Breast epithelium (tissue), 4 donors: ENCODE data around the gene MAPRE2. TPM values are rescaled to one million over a fixed set of nuclear protein-coding genes. Genes with fewer than 3 reads are reported as not detected.

ENCODE experiments used
- DNase-seq, 2 donors: peaks; one replicate each; pipeline ENCODE4 v3.0.0-alpha.2; 2019; ENCODE audit warnings: low spot score in 2 of 2
- H3K27ac ChIP-seq, 2 donors: fragments of 200-600 bp; sonication (generic) in 1 of 2; one replicate each; pipeline ENCODE4 v1.5.1; 2016 to 2019; ENCODE audit warnings: mild to moderate bottlenecking in 1 of 2
- H3K27me3 ChIP-seq, 2 donors: fragments of 200-600 bp; sonication (generic) in 1 of 2; one replicate each; pipeline versions ENCODE4 v1.5.1 to v1.6.0; 2017 to 2019; ENCODE audit warnings: control low read depth in 1 of 2, mild to moderate bottlenecking in 1 of 2
- H3K36me3 ChIP-seq: fragments of 200-600 bp; one replicate; pipeline ENCODE4 v1.5.1; 2019
- H3K4me1 ChIP-seq, 2 donors: fragments of 200-600 bp; sonication (generic); one replicate each; pipeline ENCODE4 v1.5.1; 2016 to 2019; ENCODE audit warnings: control low read depth in 1 of 2
- H3K4me3 ChIP-seq, 3 donors: fragments of 200-600 bp; sonication (generic); 1 replicate in 2 of 3; 2 replicates in 1 of 3; pipeline ENCODE4 v1.5.1; 2016 to 2019; ENCODE audit warnings: mild to moderate bottlenecking in 3 of 3, moderate library complexity in 2 of 3
- H3K9me3 ChIP-seq, 2 donors: fragments of 200-600 bp; sonication (generic) in 1 of 2; one replicate each; pipeline ENCODE4 v1.5.1; 2016 to 2019; ENCODE audit warnings: control low read depth in 1 of 2
- POLR2A ChIP-seq: fragments of 450-650 bp; IDR thresholded peaks from one replicate; pipeline ENCODE4 v1.6.1; 2016; ENCODE audit warnings: antibody characterized with exemption, mild to moderate bottlenecking, moderate library complexity
- POLR2AphosphoS5 ChIP-seq, 3 donors: sonication (generic); formaldehyde crosslinking; IDR thresholded peaks; one replicate each; pipeline ENCODE4 v1.6.1; 2017; ENCODE audit warnings: antibody characterized with exemption in 3 of 3
- intact Hi-C: fragments of 100-400 bp; cut with DNase I; formaldehyde crosslinking; loops from one replicate; pipeline ENCODE4 v1.15.1; 2023; ENCODE audit warnings: low total_unique reads
- total RNA-seq, 3 donors: library from RNA; depleted of rRNA; stranded (reverse); fragments of >200 nt; gene quantifications; one replicate each; pipeline ENCODE4 v1.1.0, GENCODE V29; 2016
- TF ChIP-seq, protein P1 (sequence below), 3 donors: fragments of 450-650 bp; IDR thresholded peaks; one replicate each; pipeline ENCODE4 v1.5.1; 2016 to 2017; ENCODE audit warnings: antibody characterized with exemption in 3 of 3, mild to moderate bottlenecking in 3 of 3, moderate library complexity in 3 of 3

The MAPRE2 gene
- total RNA-seq, 3 donors from 2014 or later, result 17.0 to 38.8 (median 21.3) TPM

GRCh38 chr18:35118641-35119040 is 77.4 kb downstream of the MAPRE2 start:
- intact Hi-C loops, result no loop called here
- peak overlapping the region in 1 of 2 donors; percentile 81 for H3K27ac ChIP-seq
- H3K36me3 ChIP-seq, result no peaks in the 10 kb centered on the region
- no peak for DNase-seq
- H3K9me3 ChIP-seq, result no peaks in the 10 kb centered on the region
- H3K27me3 ChIP-seq, result no peaks in the 10 kb centered on the region
- no peaks in the 10 kb centered on the region for H3K4me1 ChIP-seq
- H3K4me3 ChIP-seq, result no peak overlapping the region
- TF ChIP-seq POLR2AphosphoS5 (IDR thresholded peaks at IDR 0.05) (no peak), POLR2A (no peak)
- TF ChIP-seq, protein P1, sequence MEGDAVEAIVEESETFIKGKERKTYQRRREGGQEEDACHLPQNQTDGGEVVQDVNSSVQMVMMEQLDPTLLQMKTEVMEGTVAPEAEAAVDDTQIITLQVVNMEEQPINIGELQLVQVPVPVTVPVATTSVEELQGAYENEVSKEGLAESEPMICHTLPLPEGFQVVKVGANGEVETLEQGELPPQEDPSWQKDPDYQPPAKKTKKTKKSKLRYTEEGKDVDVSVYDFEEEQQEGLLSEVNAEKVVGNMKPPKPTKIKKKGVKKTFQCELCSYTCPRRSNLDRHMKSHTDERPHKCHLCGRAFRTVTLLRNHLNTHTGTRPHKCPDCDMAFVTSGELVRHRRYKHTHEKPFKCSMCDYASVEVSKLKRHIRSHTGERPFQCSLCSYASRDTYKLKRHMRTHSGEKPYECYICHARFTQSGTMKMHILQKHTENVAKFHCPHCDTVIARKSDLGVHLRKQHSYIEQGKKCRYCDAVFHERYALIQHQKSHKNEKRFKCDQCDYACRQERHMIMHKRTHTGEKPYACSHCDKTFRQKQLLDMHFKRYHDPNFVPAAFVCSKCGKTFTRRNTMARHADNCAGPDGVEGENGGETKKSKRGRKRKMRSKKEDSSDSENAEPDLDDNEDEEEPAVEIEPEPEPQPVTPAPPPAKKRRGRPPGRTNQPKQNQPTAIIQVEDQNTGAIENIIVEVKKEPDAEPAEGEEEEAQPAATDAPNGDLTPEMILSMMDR (IDR thresholded peaks at IDR 0.05), result no peak

DNA sequence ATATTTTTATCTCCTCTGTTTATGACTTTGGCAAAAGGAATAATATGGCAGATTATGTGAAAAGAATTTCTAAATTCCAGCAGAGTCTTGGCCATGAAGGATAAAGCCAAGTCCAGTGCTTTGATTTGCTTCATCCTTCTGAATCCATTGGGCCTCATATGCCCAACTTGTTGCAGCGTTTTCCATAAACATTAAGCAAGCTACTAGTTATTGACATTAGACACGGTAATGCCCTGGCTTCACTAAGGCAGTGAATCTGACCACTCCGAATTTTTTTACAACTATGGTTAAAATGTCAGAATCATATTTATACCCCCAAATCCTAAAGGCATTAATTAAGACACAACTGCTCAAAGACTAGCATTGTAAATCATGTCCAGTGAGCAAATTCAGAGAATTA is 79.8 kb downstream of the MAPRE2 start:
- Histone ChIP-seq H3K27me3 (no peaks in the 10 kb centered on the region), H3K27ac (no peak overlapping the region), H3K4me3 (no peak overlapping the region), H3K36me3 (no peaks in the 10 kb centered on the region), H3K9me3 (no peaks in the 10 kb centered on the region), H3K4me1 (no peaks in the 10 kb centered on the region)
- intact Hi-C loops, result loop anchor here (2.0 kb wide), 1 partner anchor 46 kb away; no protein-coding TSS in a partner anchor
- TF ChIP-seq POLR2A (no peak), POLR2AphosphoS5 (IDR thresholded peaks at IDR 0.05) (no peak)
- TF ChIP-seq, protein P1 (IDR thresholded peaks at IDR 0.05), result no peak
- DNase-seq, result no peak

- Histone ChIP-seq H3K4me1 (no peaks in the 10 kb centered on the region), H3K27me3 (no peaks in the 10 kb centered on the region), H3K4me3 (no peak overlapping the region), H3K27ac (no peak overlapping the region), H3K9me3 (no peaks in the 10 kb centered on the region), H3K36me3 (no peaks in the 10 kb centered on the region)
- intact Hi-C loops, result loop anchor here (2.0 kb wide), 1 partner anchor 47 kb away; no protein-coding TSS in a partner anchor
- TF ChIP-seq POLR2AphosphoS5 (IDR thresholded peaks at IDR 0.05) (no peak), POLR2A (no peak)
- TF ChIP-seq, protein P1 (IDR thresholded peaks at IDR 0.05), result no peak
- no peak for DNase-seq
These were observed 80.3 kb downstream of the MAPRE2 start for GRCh38 chr18:35121531-35121930.

DNA sequence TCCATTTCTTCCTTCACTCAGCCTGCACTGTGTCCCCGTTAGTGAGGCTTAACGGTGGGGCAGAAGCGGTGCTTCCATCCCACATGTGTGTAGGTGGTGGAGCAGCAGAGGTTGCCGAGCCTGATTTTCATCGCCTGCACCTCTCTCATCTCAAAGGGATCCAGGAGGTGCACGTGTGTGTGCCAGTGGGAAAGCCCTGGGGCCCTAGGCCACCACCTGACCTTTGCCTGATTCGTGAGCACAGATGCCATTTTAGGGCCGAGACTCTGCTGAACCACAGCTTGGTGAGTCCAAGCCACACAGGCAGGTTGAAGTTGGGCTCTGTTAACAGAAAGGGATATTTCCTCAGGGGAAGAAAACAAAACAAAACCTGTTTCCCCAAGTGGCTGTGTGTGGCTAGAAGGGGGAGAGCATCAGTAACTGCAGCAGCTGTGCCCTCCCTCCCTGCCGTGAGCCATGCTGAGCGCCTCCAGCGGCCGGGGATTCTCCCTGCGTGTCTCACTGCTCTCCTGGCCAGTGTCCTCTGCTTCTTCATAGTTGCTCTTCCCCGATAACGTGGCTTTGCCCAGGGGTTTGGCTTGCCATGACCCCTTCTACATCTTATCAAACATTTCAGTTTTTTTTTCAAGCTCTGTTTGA is 81.5 kb downstream of the MAPRE2 start:
- H3K36me3 ChIP-seq, result no peaks in the 10 kb centered on the region
- no peaks in the 10 kb centered on the region for H3K9me3 ChIP-seq
- no peak for DNase-seq
- H3K4me1 ChIP-seq, result no peaks in the 10 kb centered on the region
- no peak overlapping the region for H3K27ac ChIP-seq
- no peak overlapping the region for H3K4me3 ChIP-seq
- H3K27me3 ChIP-seq, result no peaks in the 10 kb centered on the region
- TF ChIP-seq POLR2A (no peak), POLR2AphosphoS5 (IDR thresholded peaks at IDR 0.05) (no peak)
- TF ChIP-seq, protein P1 (IDR thresholded peaks at IDR 0.05), result no peak
- intact Hi-C loops, result no loop called here

- Histone ChIP-seq H3K4me3 (no peak overlapping the region), H3K4me1 (no peaks in the 10 kb centered on the region), H3K27me3 (no peaks in the 10 kb centered on the region), H3K36me3 (no peaks in the 10 kb centered on the region), H3K27ac (no peak overlapping the region), H3K9me3 (no peaks in the 10 kb centered on the region)
- no peak for DNase-seq
- intact Hi-C loops, result no loop called here
- TF ChIP-seq, protein P1 (IDR thresholded peaks at IDR 0.05), result no peak
- TF ChIP-seq POLR2AphosphoS5 (IDR thresholded peaks at IDR 0.05) (no peak), POLR2A (no peak)
These were observed 82.6 kb downstream of the MAPRE2 start for GRCh38 chr18:35123811-35124210.
